IPS DF 4.7 (cell line): ENCODE results near the gene DBF4.
"Not testable (repeated sequence)": the region's sequence is repeated elsewhere in the genome, so short reads cannot be mapped to it uniquely, and the experiment has no call there.

Source experiments
- DNase-seq: peaks from one replicate; pipeline ENCODE4 v3.0.0-alpha.2; 2013; ENCODE audit warnings: low spot score; ENCODE audit errors: extremely low read depth

Gene DBF4

DNA sequence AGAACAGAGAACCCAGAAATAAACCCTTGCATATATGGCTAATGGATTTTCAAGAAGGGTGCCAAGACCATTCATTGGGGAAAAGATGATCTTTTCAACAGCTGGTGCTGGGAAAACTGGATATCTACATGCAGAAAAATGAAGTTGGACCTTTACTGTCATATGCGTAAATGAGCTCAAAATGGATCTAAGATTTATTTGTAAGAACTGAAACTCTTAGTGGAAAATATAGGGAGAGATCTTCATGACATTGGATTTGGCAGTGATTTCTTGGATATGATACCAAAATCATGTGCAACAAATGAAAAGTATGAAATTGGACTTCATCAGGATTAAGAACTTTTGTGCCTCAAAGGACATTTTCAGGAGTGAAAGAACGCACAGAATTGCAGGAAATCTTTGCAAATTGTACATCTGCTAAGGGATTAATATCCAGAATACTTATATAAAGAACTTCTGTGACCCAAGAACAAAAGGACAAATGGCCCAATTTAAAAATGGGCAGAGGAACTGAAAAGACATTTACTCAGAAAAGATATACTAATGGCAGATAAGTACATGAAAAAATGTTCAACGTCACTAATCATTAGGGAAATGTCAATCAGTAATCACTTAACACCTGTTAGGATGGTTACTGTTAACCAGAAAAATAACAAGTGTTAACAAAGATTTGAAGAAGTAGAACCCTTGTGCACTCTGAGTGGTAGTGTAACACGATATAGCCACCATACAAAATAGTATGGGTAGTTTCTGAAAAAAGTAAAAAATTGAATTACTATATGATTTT, 6.1 kb downstream of the DBF4 start:
- DNase-seq, result no peak

DNA sequence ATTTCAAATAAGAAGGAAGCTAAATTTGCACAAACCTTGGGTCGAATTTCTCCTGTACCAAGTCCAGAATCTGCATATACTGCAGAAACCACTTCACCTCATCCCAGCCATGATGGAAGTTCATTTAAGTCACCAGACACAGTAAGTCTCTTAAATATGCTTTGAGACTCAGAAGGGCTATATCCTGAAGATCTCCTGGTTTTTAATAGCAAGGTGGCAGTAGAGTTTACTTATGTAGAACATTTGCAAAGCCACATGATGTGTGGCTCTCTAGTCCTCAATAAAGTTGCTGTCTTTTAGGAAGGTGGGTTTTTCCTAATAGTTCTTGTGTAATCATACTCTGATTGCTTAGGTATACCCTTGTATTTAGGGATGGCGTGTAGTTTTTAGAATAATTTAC, 8.7 kb downstream of the DBF4 start:
- DNase-seq, result no peak

DNA sequence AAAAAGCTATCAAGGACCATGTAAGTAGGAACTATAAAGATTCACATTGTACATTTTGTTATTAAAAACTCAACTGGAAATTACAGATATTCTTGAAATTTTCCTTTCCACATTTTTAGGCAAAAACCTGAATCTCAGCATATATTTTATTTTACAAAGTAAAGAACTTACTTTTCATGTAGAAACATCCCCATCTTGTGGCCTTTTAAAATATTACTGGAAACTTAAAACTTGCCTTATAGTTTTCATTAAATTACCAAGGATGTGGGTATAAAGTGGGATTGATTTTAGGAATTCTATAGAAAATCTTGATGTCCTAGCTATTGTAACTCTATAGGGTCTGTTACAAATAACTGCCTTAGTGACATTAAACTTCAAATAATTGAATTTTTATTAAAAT, 10.6 kb downstream of the DBF4 start:
- DNase-seq, result no peak

DNA sequence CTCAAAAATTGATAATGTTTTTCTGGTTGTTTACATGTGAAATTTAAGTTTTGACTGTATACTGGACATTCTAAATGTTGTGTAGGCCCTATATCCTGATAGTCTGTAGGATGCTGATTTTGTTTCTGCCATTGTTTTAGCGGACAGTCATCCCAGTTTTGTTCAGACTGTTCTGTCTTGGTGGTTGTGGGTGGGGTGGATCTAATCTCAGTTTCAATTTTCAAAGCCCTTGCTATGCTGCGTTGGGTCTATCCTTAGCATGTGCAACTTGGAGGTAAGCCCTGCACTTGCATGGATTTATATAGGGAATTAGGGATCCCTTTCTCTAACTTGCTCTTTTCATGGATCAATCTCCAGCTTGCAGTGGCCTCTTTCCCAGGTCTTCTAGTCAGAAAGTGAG, 19.1 kb downstream of the DBF4 start:
- DNase-seq, result no peak

DNA sequence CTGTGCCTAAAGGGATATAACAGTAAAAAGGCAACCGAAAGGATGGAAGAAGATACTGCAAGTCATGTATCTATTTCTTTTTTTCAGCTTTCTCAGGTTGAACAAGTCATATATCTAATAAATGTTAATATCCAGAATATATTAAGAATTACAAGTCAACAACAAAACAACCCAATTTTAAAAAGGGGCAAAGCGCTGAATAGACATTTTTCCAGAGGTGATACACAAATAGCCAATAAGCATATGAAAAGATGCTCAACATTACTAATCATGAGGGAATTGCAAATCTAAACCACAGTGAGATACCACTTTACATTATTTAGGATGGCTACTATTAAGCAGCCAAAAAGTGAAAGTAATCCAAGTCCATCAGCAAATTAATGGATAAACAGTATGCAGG, 23.0 kb downstream of the DBF4 start:
- DNase-seq, result no peak

DNA sequence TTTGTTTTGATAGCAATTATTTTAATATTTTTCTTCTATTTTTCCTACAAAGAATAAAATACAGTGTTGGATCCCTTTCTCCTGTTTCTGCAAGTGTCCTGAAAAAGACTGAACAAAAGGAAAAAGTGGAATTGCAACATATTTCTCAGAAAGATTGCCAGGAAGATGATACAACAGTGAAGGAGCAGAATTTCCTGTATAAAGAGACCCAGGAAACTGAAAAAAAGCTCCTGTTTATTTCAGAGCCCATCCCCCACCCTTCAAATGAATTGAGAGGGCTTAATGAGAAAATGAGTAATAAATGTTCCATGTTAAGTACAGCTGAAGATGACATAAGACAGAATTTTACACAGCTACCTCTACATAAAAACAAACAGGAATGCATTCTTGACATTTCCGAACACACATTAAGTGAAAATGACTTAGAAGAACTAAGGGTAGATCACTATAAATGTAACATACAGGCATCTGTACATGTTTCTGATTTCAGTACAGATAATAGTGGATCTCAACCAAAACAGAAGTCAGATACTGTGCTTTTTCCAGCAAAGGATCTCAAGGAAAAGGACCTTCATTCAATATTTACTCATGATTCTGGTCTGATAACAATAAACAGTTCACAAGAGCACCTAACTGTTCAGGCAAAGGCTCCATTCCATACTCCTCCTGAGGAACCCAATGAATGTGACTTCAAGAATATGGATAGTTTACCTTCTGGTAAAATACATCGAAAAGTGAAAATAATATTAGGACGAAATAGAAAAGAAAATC, 31.0 kb downstream of the DBF4 start:
- DNase-seq, result not testable (repeated sequence)

DNA sequence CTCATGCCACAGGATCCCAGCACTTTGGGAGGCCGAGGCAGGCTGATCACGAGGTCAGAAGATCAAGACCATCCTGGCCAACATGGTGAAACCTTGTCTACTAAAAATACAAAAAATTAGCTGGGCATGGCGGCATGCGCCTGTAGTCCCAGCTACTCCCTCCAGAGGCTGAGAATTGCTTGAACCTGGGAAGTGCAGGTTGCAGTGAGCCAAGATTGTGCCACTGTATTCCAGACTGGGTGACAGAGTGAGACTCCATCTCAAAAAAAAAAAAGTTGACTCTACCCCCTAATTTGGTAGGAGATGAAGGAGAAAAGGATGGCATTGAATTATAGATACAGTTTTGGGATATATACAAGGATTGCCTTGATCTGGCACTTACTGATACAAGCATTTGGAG, 32.5 kb downstream of the DBF4 start:
- not testable (repeated sequence) for DNase-seq

DNA sequence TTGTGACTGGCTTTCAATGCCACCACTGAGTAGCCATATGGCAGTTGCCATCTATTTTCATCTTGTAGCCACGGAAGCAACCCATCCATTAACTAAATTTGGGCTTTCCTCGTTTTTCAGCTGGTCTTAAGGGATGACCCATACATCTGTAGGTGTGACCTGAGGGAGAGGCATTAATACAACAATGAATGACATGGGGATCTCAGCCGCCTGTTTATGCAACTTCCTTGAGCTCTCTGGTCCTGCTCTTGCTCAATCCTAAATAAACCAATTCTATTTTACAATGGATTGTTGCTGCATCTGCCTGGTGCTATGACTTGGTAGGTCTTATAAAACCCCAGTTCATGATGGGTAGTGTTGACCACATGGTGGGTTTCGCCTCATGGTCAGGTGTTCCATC, 35.8 kb downstream of the DBF4 start:
- DNase-seq, result no peak

DNA sequence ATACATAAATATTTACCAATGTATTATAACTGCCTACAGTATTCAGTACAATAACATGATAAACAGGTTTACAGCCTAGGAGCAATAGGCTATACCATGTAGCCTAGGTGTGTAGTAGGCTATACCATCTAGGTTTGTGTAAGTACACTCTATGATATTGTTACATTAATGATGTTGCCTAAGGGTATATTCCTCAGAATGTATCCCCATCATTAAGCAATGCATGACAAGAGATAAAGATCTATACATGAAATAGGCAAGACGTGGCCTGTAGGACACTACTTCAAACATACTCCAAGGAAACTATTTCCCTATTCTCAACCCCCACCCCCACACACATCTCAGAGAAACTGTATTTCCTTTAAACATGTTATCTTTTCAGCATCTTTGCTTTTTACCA, 42.4 kb downstream of the DBF4 start:
- no peak for DNase-seq

DNA sequence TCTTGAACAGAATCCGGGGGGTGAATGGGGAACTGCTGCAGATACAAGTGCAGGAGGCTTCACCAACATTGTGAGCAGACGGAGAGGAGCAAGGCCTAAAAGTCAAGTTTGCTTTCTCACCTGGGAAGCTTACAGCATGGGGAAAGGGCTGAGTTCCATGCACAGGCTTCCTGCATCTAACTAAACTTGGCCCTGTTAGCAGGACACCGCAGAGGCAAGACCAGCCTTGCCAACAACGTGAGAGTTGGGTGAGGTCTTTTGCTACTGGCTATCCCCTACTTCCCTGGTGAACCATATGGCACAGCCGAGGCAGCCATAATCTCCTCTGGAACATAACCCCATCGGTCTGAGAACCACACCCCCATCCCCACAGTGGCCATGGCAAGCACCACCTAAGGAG, 43.6 kb downstream of the DBF4 start:
- no peak for DNase-seq

DNA sequence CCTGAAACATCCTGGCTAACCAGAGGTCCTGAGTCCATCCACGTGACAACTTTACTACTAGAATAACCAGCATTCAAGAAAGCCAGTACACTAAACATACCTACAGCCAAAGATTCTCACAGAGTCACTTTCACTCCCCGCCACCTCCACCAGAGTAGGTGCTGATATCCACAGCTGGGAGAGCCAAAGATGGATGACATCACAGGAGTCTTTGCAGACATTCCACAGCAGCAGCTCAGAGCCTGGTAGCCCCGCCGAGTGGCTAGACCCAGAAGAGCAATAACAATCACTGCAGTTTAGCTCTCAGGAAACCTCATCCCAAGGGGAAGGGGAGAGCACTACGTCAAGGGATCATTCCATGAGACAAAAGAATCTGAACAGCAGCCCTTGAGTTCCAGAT, 44.3 kb downstream of the DBF4 start:
- DNase-seq, result no peak

DNA sequence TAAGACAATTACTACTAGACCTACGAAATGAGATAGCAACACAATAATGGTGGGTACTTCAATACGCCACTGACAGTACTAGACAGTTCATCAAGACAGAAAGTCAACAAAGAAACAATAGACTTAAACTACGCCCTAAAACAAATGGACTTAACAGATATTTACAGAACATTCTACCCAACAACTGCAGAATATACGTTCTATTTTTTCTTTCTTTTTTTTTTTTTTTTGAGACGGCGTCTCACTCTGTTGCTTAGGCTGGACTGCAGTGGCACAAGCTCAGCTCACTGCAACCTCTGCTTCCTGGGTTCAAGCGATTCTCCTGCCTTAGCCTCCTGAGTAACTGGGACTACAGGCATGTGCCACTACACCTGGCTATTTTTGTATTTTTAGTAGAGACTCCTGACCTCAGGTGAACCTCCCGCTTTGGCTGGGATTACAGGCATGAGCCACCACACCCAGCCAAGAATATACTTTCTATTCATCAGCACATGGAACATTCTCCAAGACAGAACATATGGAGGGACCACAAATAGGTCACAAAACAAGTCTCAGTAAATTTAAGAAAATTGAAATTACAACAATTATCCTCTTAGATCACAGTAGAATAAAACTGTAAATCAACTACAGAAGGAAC, 46.6 kb downstream of the DBF4 start:
- not testable (repeated sequence) for DNase-seq

DNA sequence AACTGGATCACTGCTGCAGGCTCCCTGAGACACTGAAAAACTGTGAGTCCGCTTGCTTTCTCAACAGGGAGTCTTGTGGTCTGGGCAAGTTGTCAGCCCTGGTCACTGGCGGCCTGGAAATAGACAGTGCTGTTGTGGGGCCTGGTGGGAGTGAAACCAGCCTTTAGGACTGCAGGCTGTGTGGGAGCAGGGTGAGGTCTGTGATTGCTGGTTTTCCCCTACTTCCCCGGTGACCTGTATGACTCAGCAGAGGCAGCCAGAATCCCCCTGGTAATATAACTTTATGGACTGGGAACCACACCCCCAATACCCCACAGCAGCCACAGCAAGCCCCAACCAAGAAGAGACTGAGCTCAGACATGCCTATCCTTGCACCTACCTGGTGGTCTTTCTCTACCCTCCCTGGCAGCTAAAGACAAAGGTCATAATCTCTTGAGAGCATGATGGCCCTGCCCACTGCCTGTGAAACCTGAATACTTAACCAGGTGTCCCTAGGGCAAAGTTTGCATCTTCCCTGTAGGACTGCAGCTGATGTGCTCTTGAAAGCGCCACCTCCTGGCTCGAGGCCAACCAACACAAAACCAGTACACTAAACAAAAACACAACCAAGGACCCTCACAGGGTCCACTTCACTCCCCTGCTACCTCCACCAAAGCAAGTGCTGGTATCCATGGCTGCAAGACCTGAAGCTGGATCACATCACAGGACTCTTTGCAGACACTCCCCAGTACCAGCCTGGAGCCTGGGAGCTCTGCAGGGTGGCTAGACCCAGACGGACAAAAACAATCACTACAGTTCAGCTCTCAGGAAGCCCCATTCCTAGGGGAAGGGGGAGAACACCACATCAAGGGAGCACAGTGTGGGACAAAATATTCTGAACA, 50.5 kb downstream of the DBF4 start:
- peak; percentile 81 for DNase-seq

DNA sequence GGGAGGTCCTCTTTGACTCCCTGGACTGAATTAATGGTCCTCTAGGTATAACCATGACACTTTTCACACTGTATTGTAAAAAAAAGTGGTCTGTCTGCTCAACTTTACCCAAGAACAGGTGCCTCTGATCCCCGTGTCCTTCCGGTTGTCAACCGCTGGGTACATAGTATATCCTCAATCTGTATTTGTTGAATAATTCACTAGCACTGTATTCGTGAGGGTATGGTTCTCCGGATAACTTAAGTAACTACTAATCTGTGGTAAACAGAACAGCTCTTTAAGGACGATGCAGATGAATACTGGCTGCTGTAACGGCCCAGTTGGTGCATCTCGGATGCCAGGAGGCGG, 57.3 kb downstream of the DBF4 start:
- no peak for DNase-seq

DNA sequence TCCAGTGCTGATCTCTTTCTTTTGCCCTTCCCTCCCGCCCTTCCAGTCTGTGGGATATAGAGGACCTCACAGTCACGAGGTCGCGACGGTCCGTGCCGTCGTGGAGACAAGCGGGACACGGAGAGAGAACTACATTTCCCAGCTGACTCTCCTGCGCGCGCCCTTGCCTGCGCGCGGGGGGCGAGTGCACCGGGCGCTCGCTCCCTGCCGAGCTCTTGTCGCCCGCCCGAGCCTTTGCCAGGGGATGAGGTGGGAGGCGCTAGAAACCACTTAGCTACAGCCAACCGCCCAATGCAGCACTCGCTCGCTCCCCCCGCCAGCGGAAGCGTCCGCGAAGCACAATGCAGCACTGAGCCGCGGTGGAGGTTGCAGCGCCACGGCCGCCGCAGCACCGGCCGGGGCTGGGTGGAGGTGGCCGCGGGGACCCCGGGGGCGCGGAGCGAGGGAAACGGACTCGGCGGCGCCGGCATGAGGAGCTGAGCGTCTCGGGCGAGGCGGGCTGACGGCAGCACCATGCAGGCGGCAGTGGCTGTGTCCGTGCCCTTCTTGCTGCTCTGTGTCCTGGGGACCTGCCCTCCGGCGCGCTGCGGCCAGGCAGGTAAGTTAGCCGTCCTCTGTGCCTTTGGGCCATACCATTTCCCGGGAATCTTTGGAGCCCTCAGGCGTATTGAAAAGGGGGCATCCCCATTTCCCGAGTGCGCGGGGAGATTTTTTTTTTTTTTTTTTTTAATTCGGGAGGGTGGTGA, 57.8 kb downstream of the DBF4 start, which contains the start of gene ADAM22:
ADAM22 (plus strand) TSS at position 299 of the 746 bp plus-strand sequence; CDS start at position 514, 215 bp downstream.
- DNase-seq, result peak; percentile 60

DNA sequence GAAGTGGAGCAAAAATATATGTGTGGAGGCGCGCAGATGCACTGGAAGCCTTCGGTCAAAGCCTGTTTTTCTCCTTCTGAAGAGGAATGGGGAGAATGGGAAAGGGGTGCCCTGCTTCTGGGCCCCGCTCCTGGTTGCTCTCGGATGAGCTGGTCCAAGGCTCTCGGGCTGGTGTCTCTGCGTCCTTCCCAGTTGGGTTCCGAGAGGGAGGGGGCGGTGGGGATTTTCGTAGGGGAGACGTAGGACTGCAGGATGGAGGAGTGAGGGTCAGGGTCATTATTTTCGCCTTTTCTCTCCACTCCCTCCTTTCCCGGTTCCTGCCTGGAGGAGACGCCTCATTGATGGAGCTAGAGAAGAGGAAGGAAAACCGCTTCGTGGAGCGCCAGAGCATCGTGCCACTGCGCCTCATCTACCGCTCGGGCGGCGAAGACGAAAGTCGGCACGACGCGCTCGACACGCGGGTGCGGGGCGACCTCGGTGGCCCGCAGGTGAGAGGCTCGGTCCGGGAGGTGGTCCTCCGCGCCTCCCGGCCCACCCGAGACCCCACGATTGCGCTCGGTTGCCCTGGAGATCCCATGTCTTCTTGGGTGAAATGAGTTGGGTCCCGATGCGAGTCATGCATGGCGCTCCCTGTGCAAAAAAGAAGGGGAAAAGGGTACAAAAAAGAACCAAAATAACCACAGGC, 58.5 kb downstream of the DBF4 start:
- no peak for DNase-seq

DNA sequence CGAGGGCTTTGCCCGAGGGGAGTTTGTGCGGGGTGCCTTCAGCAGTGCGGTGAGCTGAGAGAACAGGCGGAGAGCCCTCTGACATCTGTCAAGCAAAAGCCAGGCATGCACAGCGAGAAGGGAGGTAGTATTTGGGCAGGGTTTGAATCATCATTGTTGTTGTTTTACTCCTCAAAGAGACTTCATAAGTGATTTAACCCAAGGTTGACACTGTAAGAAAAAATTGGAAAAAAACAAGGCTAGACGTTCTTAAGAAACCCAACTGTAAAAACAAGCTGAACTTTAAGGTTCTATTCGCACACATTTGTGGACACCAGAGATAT, 59.1 kb downstream of the DBF4 start:
- DNase-seq, result no peak

DNA sequence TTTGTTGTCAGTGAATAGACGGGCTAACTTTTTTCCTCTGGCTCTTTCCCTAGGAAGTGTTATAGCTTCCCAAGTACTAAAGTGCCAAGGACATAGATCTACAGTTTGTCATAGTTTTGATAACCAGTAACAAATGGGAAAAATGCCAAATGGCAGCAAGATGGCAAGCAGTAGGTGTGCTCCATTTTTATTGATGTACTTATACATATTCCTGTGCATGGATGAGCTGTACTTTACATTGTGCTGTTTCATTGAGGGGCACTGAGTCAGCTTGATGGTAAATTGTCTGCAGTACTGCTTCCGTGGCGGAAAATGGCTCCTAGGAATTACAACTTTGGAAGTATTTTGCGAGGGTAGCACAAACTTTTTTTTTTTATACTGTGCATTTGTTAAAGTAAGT, 64.8 kb downstream of the DBF4 start:
- DNase-seq, result no peak

DNA sequence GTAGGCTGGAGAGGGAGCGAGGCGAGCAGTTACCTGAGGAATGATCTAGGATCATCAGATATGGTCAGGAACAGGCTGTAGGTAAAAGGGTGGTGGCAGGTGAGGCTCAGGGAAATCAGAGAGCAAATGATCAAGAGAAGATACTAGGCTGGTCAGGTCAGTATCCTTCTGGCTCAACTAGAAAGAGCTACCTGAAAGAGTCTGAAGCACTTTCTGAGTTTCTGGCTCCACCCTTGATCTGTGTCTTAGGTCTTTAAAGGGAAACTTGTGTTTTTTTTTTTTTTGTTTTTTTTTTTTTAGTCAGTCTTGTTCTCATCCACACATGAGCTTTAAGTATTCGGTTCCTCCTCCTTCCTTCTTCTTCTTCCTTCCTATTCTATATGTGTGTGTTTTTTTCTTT, 68.3 kb downstream of the DBF4 start:
- no peak for DNase-seq

DNA sequence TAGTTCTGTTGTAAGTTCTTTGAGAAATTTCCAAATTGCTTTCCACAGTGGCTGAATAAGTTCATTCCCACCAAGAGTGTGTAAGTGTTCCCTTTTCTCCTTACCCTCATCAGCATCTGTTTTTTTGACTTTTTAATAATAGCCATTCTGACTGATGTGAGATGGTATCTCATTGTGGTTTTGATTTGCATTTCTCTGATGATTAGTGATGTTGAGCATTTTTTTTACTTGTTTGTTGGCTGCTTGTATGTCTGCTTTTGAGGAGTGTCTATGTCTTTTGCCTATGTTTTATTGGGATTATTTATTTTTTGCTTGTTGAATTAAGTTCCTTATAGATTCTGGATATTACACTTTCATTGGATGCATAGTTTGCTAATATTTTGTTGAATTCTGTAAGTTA, 69.6 kb downstream of the DBF4 start:
- not testable (repeated sequence) for DNase-seq
